ENCODE data around the gene TSPAN19. TPM values are rescaled to one million over a fixed set of nuclear protein-coding genes. Genes with fewer than 3 reads are reported as not detected.

The TSPAN19 gene
- total RNA-seq, 1 experiment from 2014 or later = not detected

DNA sequence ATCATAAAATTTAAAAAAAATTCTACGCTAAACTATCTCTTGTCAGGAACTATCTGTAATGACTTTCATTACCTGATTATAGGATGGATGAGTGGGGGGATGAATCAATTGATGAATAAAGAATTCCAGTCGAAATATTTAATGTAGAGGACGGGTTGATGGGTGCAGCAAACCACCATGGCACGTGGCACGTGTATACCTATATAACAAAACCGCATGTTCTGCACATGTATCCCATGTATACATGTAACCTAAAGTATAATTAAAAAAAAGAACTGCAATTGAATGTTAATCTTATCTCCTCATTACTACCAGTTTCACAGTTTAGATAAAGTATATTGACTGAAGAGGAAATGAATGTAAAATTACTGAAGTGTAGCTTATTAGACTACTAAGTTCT lies 23.5 kb upstream of the TSPAN19 start:
- Histone ChIP-seq H3K9ac (ENCODE audit: extremely low read depth, insufficient read length, low read length) (no peak overlapping the region), H4K8ac (replicated peaks; ENCODE audit: insufficient read length, low read depth, low read length) (no peak overlapping the region), H4K20me1 (ENCODE audit: control insufficient read depth, insufficient read depth, insufficient read length) (no peaks in the 10 kb centered on the region), H4K91ac (ENCODE audit: insufficient read length, low read depth, low read length) (no peak overlapping the region), H4K5ac (ENCODE audit: insufficient read length, low read depth, low read length) (no peak overlapping the region), H3K4me2 (ENCODE audit: insufficient read depth, insufficient read length, low read length) (no peak overlapping the region), H3K56ac (ENCODE audit: insufficient read length, low read depth, low read length) (no peak overlapping the region), H3K4me1 (ENCODE audit: insufficient read depth, low read length) (no peaks in the 10 kb centered on the region), H2BK5ac (ENCODE audit: insufficient read length, low read length) (no peak overlapping the region), H2BK20ac (ENCODE audit: low read depth, low read length, poor library complexity, severe bottlenecking) (no peak overlapping the region), H2AFZ (ENCODE audit: low read length) (no peak overlapping the region), H2BK15ac (ENCODE audit: low read depth, low read length) (no peak overlapping the region), H2AK5ac (ENCODE audit: insufficient read length, low read length) (no peak overlapping the region), H3K79me1 (ENCODE audit: insufficient read depth, low read depth, low read length, poor library complexity, severe bottlenecking) (no peaks in the 10 kb centered on the region), H3K9me3 (ENCODE audit: control insufficient read depth, low read depth, low read length) (no peaks in the 10 kb centered on the region), H3K23ac (ENCODE audit: insufficient read length, low read depth, low read length) (no peak overlapping the region), H3K79me2 (ENCODE audit: insufficient read depth, low read length) (no peaks in the 10 kb centered on the region), H2BK120ac (ENCODE audit: low read depth, low read length, poor library complexity, severe bottlenecking) (no peak overlapping the region), H3K23me2 (ENCODE audit: insufficient read length, low read depth, low read length, poor library complexity, severe bottlenecking) (no peaks in the 10 kb centered on the region), H3K18ac (ENCODE audit: insufficient read length, low read depth, low read length) (no peak overlapping the region), H3K14ac (ENCODE audit: insufficient read depth, low read length) (no peak overlapping the region), H3K27ac (ENCODE audit: insufficient read length, low read depth, low read length) (no peak overlapping the region), H3K27me3 (ENCODE audit: insufficient read depth, low read length) (no peaks in the 10 kb centered on the region), H3K4ac (ENCODE audit: low read depth, low read length) (no peak overlapping the region), H2BK12ac (ENCODE audit: insufficient read length, low read depth, low read length) (no peak overlapping the region), H3T11ph (ENCODE audit: low read length) (no peak overlapping the region)
- H3K27me3 Mint-ChIP-seq (ENCODE audit: low read depth) = peaks cover 2% of the 10 kb centered on the region; the same call in 1 of the 2 replicates
- H3K4me3 Mint-ChIP-seq = no peak overlapping the region
- TF ChIP-seq, protein P1, sequence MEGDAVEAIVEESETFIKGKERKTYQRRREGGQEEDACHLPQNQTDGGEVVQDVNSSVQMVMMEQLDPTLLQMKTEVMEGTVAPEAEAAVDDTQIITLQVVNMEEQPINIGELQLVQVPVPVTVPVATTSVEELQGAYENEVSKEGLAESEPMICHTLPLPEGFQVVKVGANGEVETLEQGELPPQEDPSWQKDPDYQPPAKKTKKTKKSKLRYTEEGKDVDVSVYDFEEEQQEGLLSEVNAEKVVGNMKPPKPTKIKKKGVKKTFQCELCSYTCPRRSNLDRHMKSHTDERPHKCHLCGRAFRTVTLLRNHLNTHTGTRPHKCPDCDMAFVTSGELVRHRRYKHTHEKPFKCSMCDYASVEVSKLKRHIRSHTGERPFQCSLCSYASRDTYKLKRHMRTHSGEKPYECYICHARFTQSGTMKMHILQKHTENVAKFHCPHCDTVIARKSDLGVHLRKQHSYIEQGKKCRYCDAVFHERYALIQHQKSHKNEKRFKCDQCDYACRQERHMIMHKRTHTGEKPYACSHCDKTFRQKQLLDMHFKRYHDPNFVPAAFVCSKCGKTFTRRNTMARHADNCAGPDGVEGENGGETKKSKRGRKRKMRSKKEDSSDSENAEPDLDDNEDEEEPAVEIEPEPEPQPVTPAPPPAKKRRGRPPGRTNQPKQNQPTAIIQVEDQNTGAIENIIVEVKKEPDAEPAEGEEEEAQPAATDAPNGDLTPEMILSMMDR (conservative IDR thresholded peaks at IDR 0.05) = no peak
- H3K9me3 Mint-ChIP-seq = no peaks in the 10 kb centered on the region
- no peaks in the 10 kb centered on the region for H3K4me1 Mint-ChIP-seq
- H3K27ac Mint-ChIP-seq = no peak overlapping the region
- H3K36me3 Mint-ChIP-seq (ENCODE audit: insufficient read depth in 1 of 3, low read depth in 3 of 3) = no peaks in the 10 kb centered on the region
- WGBS (ENCODE audit: extremely low coverage, insufficient read length, low lambda C conversion rate) = 100% methylated on average over 1 of the region's 6 CpGs
- DNase-seq = no peak
